ENCODE data around the gene TIAL1. TPM values are rescaled to one million over a fixed set of nuclear protein-coding genes. Genes with fewer than 3 reads are reported as not detected.

Gene TIAL1, protein sequence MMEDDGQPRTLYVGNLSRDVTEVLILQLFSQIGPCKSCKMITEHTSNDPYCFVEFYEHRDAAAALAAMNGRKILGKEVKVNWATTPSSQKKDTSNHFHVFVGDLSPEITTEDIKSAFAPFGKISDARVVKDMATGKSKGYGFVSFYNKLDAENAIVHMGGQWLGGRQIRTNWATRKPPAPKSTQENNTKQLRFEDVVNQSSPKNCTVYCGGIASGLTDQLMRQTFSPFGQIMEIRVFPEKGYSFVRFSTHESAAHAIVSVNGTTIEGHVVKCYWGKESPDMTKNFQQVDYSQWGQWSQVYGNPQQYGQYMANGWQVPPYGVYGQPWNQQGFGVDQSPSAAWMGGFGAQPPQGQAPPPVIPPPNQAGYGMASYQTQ
- 10 to 100 TPM; 34.9 to 36.1 TPM for total RNA-seq

- TF ChIP-seq POLR2A (IDR thresholded peaks at IDR 0.05) (peak; percentile 69 to 93 (median 91)), CTCF (IDR thresholded peaks at IDR 0.05) (no peak)
Observed at GRCh38 chr10:119596537-119597404, at the start of gene TIAL1. Gene TIAL1 (minus strand): TSS chr10:119596964. CDS start chr10:119596465, 499 bp downstream.

GRCh38 chr10:119644994-119645393, 48.2 kb upstream of the TIAL1 start:
- intact Hi-C loops (cut with DNase I): no loop called here
- TF ChIP-seq POLR2A (IDR thresholded peaks at IDR 0.05) (no peak), CTCF (IDR thresholded peaks at IDR 0.05) (no peak)
- 79 to 81% methylated on average over 3 of the region's 3 CpGs for WGBS, 2 donors
- Histone ChIP-seq H3K27me3 (no peaks in the 10 kb centered on the region), H3K9me3 (no peaks in the 10 kb centered on the region), H3K27ac (no peak overlapping the region), H3K4me1 (no peaks in the 10 kb centered on the region), H3K36me3 (replicated peaks in 1 of 2; ENCODE audit: insufficient read depth in 1 of 2, low read depth in 2 of 2) (no peaks in the 10 kb centered on the region), H3K4me3 (no peak overlapping the region)
- DNase-seq: no peak
- ATAC-seq: no peak

More at GRCh38 chr10:119596537-119597404, at the start of gene TIAL1:
- Histone ChIP-seq H3K4me3 (peak within 1 kb of the TSS; percentile 81 to 88), H3K9me3 (no peaks in the 10 kb centered on the region), H3K27ac (peak within 1 kb of the TSS; percentile 83 to 98 (median 98)), H3K4me1 (peaks cover 45% of the 10 kb centered on the region), H3K36me3 (replicated peaks in 1 of 2; ENCODE audit: insufficient read depth in 1 of 2, low read depth in 2 of 2) (no peaks in the 10 kb centered on the region), H3K27me3 (no peaks in the 10 kb centered on the region)
- 0% methylated on average over 63 to 66 of the region's 66 CpGs for WGBS, 2 donors
- peak; percentile 97 to 99 (median 98) for DNase-seq
- ATAC-seq: peak; percentile 94
- intact Hi-C loops (cut with DNase I): no loop called here

DNA sequence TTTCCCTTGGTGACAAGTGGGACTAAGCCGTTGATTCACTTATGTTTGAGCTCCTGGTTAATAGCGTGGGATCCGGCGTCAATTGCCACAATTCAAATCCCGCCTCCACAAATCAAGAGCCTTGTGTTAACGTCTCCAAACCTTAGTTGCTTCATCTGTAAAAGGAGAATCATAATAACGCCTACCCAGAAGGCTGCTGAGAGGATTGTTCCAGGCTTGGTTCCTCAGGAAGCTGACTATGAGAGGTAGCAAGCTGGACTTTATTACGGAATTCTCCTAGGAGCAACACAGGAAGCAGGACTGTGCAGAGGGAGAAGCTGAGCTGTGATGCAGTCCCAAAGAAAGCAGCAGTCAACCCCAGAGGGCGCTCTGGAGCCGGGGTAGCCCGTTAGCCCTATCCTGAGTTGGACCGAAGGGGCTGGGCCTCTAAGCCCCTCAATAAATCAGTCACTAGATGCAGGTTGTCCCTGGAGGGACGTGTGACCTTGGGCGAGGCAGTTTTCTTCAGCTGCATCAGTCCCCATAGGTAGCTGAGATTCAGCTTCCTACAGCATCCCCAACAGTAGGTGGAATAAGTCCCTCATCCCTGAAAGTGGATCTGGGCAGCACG, 47.5 kb upstream of the TIAL1 start:
- no peaks in the 10 kb centered on the region for H3K4me1 ChIP-seq
- 61 to 64% methylated on average over 14 to 15 of the region's 15 CpGs for WGBS, 2 donors
- H3K27me3 ChIP-seq: no peaks in the 10 kb centered on the region
- intact Hi-C loops (cut with DNase I): no loop called here
- no peaks in the 10 kb centered on the region for H3K36me3 ChIP-seq (replicated peaks in 1 of 2; ENCODE audit: insufficient read depth in 1 of 2, low read depth in 2 of 2)
- no peak overlapping the region for H3K4me3 ChIP-seq
- H3K27ac ChIP-seq: no peak overlapping the region
- H3K9me3 ChIP-seq: no peaks in the 10 kb centered on the region
- peak; percentile 12 for ATAC-seq
- TF ChIP-seq CTCF (IDR thresholded peaks at IDR 0.05): no peak
- TF ChIP-seq POLR2A (IDR thresholded peaks at IDR 0.05): no peak
- DNase-seq: no peak

DNA sequence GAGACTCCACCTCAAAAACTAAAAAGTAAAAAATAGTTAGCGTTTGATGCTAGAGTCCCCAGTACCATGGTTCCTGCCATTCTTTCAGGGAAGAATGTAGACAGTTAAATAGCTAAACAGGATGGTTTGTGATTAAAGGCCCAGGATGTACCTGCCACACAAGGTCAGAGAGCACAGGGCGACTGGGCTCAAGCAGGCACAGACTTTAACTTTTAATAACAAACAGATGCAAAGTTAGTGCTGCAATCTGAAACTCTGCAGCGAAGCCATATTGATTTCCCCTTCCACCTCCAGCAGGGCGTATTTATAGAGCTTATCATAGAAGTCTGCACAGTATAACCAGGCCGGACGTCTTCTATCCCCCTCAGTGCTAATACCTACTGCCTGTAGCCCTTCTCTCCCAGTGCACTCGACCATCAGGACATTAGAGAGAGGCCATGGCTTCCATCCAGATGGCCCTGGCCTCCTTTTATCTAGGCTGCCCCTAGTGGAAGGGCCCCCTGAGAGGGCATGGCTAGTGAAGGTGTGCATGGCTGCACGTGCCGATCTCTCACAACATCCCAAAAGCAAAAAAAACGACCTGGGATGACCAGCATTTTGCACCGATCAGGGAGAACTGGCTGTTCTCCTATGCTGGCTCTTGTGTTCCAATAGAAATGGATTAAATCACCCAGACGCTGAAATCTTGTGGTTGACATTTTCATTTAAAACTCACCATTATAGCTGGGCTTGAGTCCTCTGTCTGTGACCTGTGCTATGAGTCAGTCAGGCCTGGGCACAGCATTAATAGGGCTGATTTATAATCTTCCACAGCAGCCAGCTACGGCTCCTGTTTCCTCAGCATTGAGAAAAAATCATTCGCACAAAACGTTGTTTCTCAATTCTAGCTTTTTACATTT, 46.8 kb upstream of the TIAL1 start:
- H3K9me3 ChIP-seq: no peaks in the 10 kb centered on the region
- TF ChIP-seq CTCF (IDR thresholded peaks at IDR 0.05) (no peak), POLR2A (IDR thresholded peaks at IDR 0.05) (no peak)
- no peak for DNase-seq
- intact Hi-C loops (cut with DNase I): no loop called here
- H3K36me3 ChIP-seq (replicated peaks in 1 of 2; ENCODE audit: insufficient read depth in 1 of 2, low read depth in 2 of 2): no peaks in the 10 kb centered on the region
- no peak overlapping the region for H3K27ac ChIP-seq
- H3K27me3 ChIP-seq: no peaks in the 10 kb centered on the region
- ATAC-seq: no peak
- H3K4me3 ChIP-seq: no peak overlapping the region
- no peaks in the 10 kb centered on the region for H3K4me1 ChIP-seq
- WGBS, 2 donors: 53 to 57% methylated on average over 15 of the region's 15 CpGs

Data from body of pancreas (tissue), 4 donors.